HepG2 (cell line): ENCODE results near the gene IRAK2. TPM values are rescaled to one million over a fixed set of nuclear protein-coding genes. Genes with fewer than 3 reads are reported as not detected.
A peak's percentile ranks its signal among the peaks of the same experiment; 100 is the strongest.

ENCODE experiments used
- CHD4 ChIP-seq: fragments of 200-600 bp; sonication (generic); IDR thresholded peaks from 2 replicates; pipeline ENCODE4 v1.7.0; 2017; ENCODE audit warnings: mild to moderate bottlenecking, low read length, borderline replicate concordance
- CREM ChIP-seq, 2 experiments: sonication (generic) in 1 of 2; formaldehyde crosslinking in 1 of 2; IDR thresholded peaks; 2 replicates each; pipeline versions ENCODE4 v1.4.0 to v1.6.1; 2016 to 2020; ENCODE audit warnings: antibody characterized with exemption in 1 of 2, mild to moderate bottlenecking in 1 of 2, missing genetic modification reagents in 1 of 2
- EP300 ChIP-seq, 3 experiments: sonication (generic) in 1 of 3; formaldehyde crosslinking in 1 of 3; IDR thresholded peaks; 2 replicates each; pipeline versions ENCODE4 v1.5.1 to v1.6.1; 2011 to 2020; ENCODE audit warnings: low read depth in 2 of 3, low read length in 2 of 3, borderline replicate concordance in 1 of 3, improper control_type of control experiment in 1 of 3, mild to moderate bottlenecking in 1 of 3, missing genetic modification reagents in 1 of 3, moderate library complexity in 1 of 3
- GTF2F1 ChIP-seq: fragments of 150-350 bp; IDR thresholded peaks from 2 replicates; pipeline ENCODE4 v1.6.1; 2014; ENCODE audit warnings: low read length
- HMGXB4 ChIP-seq, 2 experiments: sonication (generic) in 1 of 2; formaldehyde crosslinking in 1 of 2; IDR thresholded peaks; 2 replicates each; pipeline versions ENCODE4 v1.4.0 to v1.6.1; 2018 to 2020; ENCODE audit warnings: missing genetic modification reagents in 2 of 2, borderline replicate concordance in 1 of 2, low read depth in 1 of 2, mild to moderate bottlenecking in 1 of 2, missing biosample characterization in 1 of 2
- MLX ChIP-seq: IDR thresholded peaks from 2 replicates; pipeline ENCODE4 v1.6.1; 2016
- NCOR1 ChIP-seq: fragments of 200-600 bp; sonication (generic); IDR thresholded peaks from 2 replicates; pipeline ENCODE4 v1.7.0; 2017; ENCODE audit warnings: antibody characterized with exemption, low read length, borderline replicate concordance
- NRL ChIP-seq: sonication (generic); formaldehyde crosslinking; IDR thresholded peaks from 2 replicates; pipeline ENCODE4 v1.5.0; 2020; ENCODE audit warnings: missing genetic modification reagents, mild to moderate bottlenecking, moderate library complexity, borderline replicate concordance
- PAF1 ChIP-seq: IDR thresholded peaks from 2 replicates; pipeline ENCODE4 v1.6.1; 2016; ENCODE audit warnings: missing genetic modification reagents, missing compliant biosample characterization
- PAWR ChIP-seq: sonication (generic); formaldehyde crosslinking; IDR thresholded peaks from 2 replicates; pipeline ENCODE4 v1.4.0; 2020; ENCODE audit warnings: missing genetic modification reagents, mild to moderate bottlenecking, borderline replicate concordance
- TBL1XR1 ChIP-seq: fragments of 150-350 bp; IDR thresholded peaks from 2 replicates; pipeline ENCODE4 v1.6.1; 2014; ENCODE audit warnings: borderline replicate concordance, low read length; ENCODE audit not compliant: partially characterized antibody
- TFDP2 ChIP-seq: sonication (generic); formaldehyde crosslinking; IDR thresholded peaks from 2 replicates; pipeline ENCODE4 v1.4.0; 2020; ENCODE audit warnings: missing genetic modification reagents
- ZFY ChIP-seq: sonication (generic); formaldehyde crosslinking; IDR thresholded peaks from 2 replicates; pipeline ENCODE4 v1.4.0; 2020; ENCODE audit warnings: missing genetic modification reagents
- ZNF34 ChIP-seq: sonication (generic); formaldehyde crosslinking; IDR thresholded peaks from 2 replicates; pipeline ENCODE4 v1.4.0; 2020; ENCODE audit warnings: mild to moderate bottlenecking, missing genetic modification reagents, borderline replicate concordance
- ZNF503 ChIP-seq: sonication (generic); formaldehyde crosslinking; IDR thresholded peaks from 2 replicates; pipeline ENCODE4 v1.4.0; 2020; ENCODE audit warnings: missing genetic modification reagents
- polyA plus RNA-seq, 8 experiments: library from polyadenylated mRNA; depleted of rRNA in 3 of 8; stranded (reverse) in 7 of 8; unstranded in 1 of 8; fragments of >200 nt; fragmentation: Illumina TruSeq in 4 of 8; extraction: Trizol in 4 of 8; gene quantifications; 2 replicates each; pipeline versions ENCODE4 v1.2.1 to v1.2.3, GENCODE V29; 2011 to 2016; ENCODE audit warnings: low read depth in 4 of 8, missing spikeins in 1 of 8, mixed read lengths in 1 of 8; ENCODE audit not compliant: insufficient read depth in 1 of 8
- total RNA-seq, 5 experiments: library from RNA; depleted of rRNA; stranded (reverse); fragments of >200 nt; fragmentation: Illumina TruSeq; extraction: Trizol; gene quantifications; 2 replicates each; pipeline ENCODE4 v1.2.3, GENCODE V29; 2016; ENCODE audit warnings: low read depth in 1 of 5
- TF ChIP-seq, protein P1 (sequence below): sonication (generic); formaldehyde crosslinking; IDR thresholded peaks from 2 replicates; pipeline ENCODE4 v1.8.0; 2022; ENCODE audit warnings: missing genetic modification reagents, mild to moderate bottlenecking, inconsistent platforms, borderline replicate concordance

Gene IRAK2
- total and polyA plus RNA-seq, 2 of the 13 experiments (the other 11 are each of a cell fraction or from before 2014, with no cell fraction given): 13.1 to 23.3 TPM

DNA sequence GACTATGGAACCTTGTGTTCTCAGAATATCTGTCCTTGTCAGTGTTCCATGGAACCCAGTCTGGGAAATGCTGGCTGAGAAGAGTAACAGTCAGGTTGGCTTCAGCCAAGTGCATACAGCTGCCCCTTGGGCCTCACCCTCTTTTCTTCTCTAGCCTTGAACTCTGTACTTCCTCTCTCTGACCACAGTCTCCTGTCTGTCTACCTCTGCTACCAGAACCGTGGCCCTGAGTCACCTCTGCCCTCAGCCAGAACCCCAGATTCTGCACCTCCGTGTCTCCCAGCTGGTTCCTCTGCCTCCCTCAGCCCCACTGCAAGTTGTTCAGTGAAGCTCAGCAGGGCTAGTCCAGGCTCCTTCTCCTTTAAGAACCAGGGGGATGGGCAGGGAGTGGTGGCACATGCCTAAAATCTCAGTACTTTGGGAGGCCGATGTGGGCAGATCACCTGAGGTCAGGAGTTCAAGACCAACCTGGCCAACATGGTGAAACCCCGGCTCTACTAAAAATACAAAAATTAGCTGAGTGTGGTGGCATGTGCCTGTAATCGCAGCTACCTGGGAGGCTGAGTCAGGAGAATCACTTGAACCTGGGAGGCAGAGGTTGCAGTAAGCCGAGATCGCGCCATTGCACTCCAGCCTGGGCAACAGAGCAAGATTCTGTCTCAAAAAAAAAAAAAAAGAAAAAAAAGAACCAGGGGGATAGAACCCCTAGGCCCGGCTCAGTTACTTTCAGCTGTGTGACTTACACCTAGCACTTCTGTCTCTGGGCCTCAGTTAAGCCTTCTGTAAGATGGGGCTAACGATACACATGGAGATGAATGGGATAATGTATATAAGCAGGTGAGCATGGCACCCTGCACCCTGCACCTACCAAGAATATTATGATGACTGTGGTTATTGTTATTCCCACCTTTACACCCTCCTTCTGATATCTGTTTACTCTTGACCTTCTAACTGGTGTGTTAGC is 59.2 kb downstream of the IRAK2 start (continued):
- TF ChIP-seq EP300 (IDR thresholded peaks at IDR 0.05; ENCODE audit: low read depth in 2 of 2, low read length in 2 of 2) (peak in 1 of 2 experiments; percentile 91; a peak in 2 of 4 replicates), EP300 (CRISPR knock-in tag; IDR thresholded peaks at IDR 0.05; ENCODE audit: borderline replicate concordance) (peak; percentile 83), CREM (IDR thresholded peaks at IDR 0.05) (peak; percentile 49; the same call in 1 of the 2 replicates), CREM (CRISPR knock-in tag; IDR thresholded peaks at IDR 0.05) (no peak), ZNF503 (CRISPR knock-in tag) (0 out of 2 replicates have a peak, but pooled peaks have one; percentile 53), PAF1 (no peak), ZNF34 (no peak), PAWR (CRISPR knock-in tag) (no peak), NCOR1 (peak; percentile 91), TFDP2 (CRISPR knock-in tag) (no peak), ZFY (CRISPR knock-in tag) (no peak), NRL (CRISPR knock-in tag) (no peak), HMGXB4 (CRISPR knock-in tag; IDR thresholded peaks at IDR 0.05; ENCODE audit: borderline replicate concordance in 1 of 2, low read depth in 1 of 2) (0 out of 4 replicates have a peak, but pooled peaks of 1 of the 2 experiments have one; percentile 14), GTF2F1 (no peak), TBL1XR1 (peak; percentile 62), CHD4 (peak; percentile 84; the same call in 1 of the 2 replicates), MLX (peak; percentile 61; the same call in 1 of the 2 replicates)
- TF ChIP-seq, protein P1, sequence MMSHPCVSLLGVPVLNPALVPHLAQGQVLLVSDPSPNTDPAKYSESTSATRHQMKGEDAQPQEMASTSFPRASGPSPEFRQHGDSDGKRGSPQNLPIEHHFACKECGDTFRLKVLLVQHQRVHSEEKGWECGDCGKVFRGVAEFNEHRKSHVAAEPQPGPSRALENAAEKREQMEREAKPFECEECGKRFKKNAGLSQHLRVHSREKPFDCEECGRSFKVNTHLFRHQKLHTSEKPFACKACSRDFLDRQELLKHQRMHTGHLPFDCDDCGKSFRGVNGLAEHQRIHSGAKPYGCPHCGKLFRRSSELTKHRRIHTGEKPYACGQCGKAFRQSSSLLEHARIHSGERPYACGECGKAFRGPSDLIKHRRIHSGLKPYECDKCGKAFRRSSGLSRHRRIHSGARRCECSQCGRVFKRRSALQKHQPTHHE: peak; percentile 36; the same call in 1 of the 2 replicates
